ENCODE data around the gene CYP26C1. TPM values are rescaled to one million over a fixed set of nuclear protein-coding genes. Genes with fewer than 3 reads are reported as not detected.
A peak's percentile ranks its signal among the peaks of the same experiment; 100 is the strongest.

The CYP26C1 gene
- total and polyA plus RNA-seq, 2 of the 13 experiments (the other 11 are each of a cell fraction or from before 2014, with no cell fraction given), result 0.02 TPM; not detected in 1

DNA sequence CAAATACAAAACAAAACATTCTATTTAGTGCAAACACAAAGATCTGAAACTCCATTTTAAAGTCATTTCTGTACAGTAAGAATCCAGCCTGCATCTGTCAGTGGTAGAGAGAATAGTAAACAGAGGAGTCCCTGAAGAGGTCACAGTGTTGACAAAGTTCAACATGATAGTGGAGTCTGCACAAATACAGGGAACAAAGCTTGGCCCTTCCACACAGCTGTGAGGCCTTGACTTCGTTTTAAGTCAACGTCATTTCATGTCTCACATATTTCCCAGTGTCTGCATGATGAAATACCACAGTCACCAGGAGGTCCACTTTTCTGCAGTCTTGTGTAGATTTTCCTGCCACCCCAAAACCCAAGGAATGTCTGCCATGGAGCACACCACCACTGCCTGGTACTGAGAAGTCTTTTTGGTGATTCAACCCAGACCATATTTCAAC is 46.1 kb downstream of the CYP26C1 start (continued):
- TF ChIP-seq, protein P1, sequence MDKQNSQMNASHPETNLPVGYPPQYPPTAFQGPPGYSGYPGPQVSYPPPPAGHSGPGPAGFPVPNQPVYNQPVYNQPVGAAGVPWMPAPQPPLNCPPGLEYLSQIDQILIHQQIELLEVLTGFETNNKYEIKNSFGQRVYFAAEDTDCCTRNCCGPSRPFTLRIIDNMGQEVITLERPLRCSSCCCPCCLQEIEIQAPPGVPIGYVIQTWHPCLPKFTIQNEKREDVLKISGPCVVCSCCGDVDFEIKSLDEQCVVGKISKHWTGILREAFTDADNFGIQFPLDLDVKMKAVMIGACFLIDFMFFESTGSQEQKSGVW (CRISPR knock-in tag; IDR thresholded peaks at IDR 0.05; ENCODE audit: borderline replicate concordance), result no peak
- TF ChIP-seq SMC3 (IDR thresholded peaks at IDR 0.05; ENCODE audit: low read length) (0 out of 2 replicates have a peak, but pooled peaks have one; percentile 11), KDM6A (CRISPR knock-in tag; IDR thresholded peaks at IDR 0.05; ENCODE audit: low read depth) (peak; percentile 79), ARHGAP35 (CRISPR knock-in tag; IDR thresholded peaks at IDR 0.05; ENCODE audit: borderline replicate concordance) (no peak), REXO4 (CRISPR knock-in tag; IDR thresholded peaks at IDR 0.05; ENCODE audit: borderline replicate concordance) (no peak), GFI1 (CRISPR knock-in tag; IDR thresholded peaks at IDR 0.05; ENCODE audit: borderline replicate concordance) (peak; percentile 22; the same call in 1 of the 2 replicates), KAT7 (CRISPR knock-in tag; IDR thresholded peaks at IDR 0.05; ENCODE audit: borderline replicate concordance) (no peak), KDM1A (CRISPR knock-in tag; IDR thresholded peaks at IDR 0.05) (no peak), ZNF230 (CRISPR knock-in tag; IDR thresholded peaks at IDR 0.05) (no peak), SMARCC2 (IDR thresholded peaks at IDR 0.05) (no peak), DNMT3B (CRISPR knock-in tag; conservative IDR thresholded peaks at IDR 0.05) (no peak), ZNF790 (CRISPR knock-in tag; IDR thresholded peaks at IDR 0.05; ENCODE audit: borderline replicate concordance) (no peak), ZFP36L1 (CRISPR knock-in tag; IDR thresholded peaks at IDR 0.05) (no peak), BCL6 (CRISPR knock-in tag; IDR thresholded peaks at IDR 0.05) (peak; percentile 98), NFIC (IDR thresholded peaks at IDR 0.05; ENCODE audit: low read length) (peak; percentile 81; the same call in 1 of the 2 replicates), HNRNPK (IDR thresholded peaks at IDR 0.05; ENCODE audit: low read depth, low read length, poor library complexity, severe bottlenecking) (no peak), ZMAT3 (CRISPR knock-in tag; conservative IDR thresholded peaks at IDR 0.05) (no peak), CEBPB (IDR thresholded peaks at IDR 0.05; ENCODE audit: borderline replicate concordance, low read depth, low read length) (peak; percentile 81), PITX1 (CRISPR knock-in tag; IDR thresholded peaks at IDR 0.05) (peak; percentile 51; the same call in 1 of the 2 replicates), XBP1 (CRISPR knock-in tag; IDR thresholded peaks at IDR 0.05) (peak; percentile 51; the same call in 1 of the 2 replicates), FOXK2 (IDR thresholded peaks at IDR 0.05) (peak; percentile 91), PAF1 (CRISPR knock-in tag; IDR thresholded peaks at IDR 0.05) (no peak)
- TF ChIP-seq, protein P2, sequence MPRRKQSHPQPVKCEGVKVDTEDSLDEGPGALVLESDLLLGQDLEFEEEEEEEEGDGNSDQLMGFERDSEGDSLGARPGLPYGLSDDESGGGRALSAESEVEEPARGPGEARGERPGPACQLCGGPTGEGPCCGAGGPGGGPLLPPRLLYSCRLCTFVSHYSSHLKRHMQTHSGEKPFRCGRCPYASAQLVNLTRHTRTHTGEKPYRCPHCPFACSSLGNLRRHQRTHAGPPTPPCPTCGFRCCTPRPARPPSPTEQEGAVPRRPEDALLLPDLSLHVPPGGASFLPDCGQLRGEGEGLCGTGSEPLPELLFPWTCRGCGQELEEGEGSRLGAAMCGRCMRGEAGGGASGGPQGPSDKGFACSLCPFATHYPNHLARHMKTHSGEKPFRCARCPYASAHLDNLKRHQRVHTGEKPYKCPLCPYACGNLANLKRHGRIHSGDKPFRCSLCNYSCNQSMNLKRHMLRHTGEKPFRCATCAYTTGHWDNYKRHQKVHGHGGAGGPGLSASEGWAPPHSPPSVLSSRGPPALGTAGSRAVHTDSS (CRISPR knock-in tag; conservative IDR thresholded peaks at IDR 0.05), result no peak
- TF ChIP-seq, protein P3, sequence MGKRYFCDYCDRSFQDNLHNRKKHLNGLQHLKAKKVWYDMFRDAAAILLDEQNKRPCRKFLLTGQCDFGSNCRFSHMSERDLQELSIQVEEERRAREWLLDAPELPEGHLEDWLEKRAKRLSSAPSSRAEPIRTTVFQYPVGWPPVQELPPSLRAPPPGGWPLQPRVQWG (CRISPR knock-in tag; IDR thresholded peaks at IDR 0.05; ENCODE audit: borderline replicate concordance, low read depth), result no peak
- TF ChIP-seq, protein P4, sequence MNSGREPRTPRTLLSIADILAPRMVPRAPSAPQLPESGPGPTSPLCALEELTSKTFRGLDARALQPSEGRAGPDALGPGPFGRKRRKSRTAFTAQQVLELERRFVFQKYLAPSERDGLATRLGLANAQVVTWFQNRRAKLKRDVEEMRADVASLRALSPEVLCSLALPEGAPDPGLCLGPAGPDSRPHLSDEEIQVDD (CRISPR knock-in tag; IDR thresholded peaks at IDR 0.05; ENCODE audit: borderline replicate concordance), result no peak
- TF ChIP-seq, protein P5, sequence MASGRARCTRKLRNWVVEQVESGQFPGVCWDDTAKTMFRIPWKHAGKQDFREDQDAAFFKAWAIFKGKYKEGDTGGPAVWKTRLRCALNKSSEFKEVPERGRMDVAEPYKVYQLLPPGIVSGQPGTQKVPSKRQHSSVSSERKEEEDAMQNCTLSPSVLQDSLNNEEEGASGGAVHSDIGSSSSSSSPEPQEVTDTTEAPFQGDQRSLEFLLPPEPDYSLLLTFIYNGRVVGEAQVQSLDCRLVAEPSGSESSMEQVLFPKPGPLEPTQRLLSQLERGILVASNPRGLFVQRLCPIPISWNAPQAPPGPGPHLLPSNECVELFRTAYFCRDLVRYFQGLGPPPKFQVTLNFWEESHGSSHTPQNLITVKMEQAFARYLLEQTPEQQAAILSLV (CRISPR knock-in tag; IDR thresholded peaks at IDR 0.05; ENCODE audit: borderline replicate concordance), result no peak
- TF ChIP-seq, protein P6, sequence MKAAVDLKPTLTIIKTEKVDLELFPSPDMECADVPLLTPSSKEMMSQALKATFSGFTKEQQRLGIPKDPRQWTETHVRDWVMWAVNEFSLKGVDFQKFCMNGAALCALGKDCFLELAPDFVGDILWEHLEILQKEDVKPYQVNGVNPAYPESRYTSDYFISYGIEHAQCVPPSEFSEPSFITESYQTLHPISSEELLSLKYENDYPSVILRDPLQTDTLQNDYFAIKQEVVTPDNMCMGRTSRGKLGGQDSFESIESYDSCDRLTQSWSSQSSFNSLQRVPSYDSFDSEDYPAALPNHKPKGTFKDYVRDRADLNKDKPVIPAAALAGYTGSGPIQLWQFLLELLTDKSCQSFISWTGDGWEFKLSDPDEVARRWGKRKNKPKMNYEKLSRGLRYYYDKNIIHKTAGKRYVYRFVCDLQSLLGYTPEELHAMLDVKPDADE (CRISPR knock-in tag; IDR thresholded peaks at IDR 0.05), result no peak
